C4-2B (cell line): Measurements from ENCODE around the gene CCDC6.
"Not testable (repeated sequence)": the region's sequence is repeated elsewhere in the genome, so short reads cannot be mapped to it uniquely, and the experiment has no call there.

Experiments used
- H3K27ac ChIP-seq: fragments of 450-650 bp; 2 replicates; pipeline ENCODE4 v1.5.1; 2017
- CTCF ChIP-seq: fragments of 450-650 bp; conservative IDR thresholded peaks from 2 replicates; pipeline ENCODE4 v1.5.1; 2017; ENCODE audit warnings: mild to moderate bottlenecking
- ZFX ChIP-seq: fragments of 450-650 bp; IDR thresholded peaks from 2 replicates; pipeline ENCODE4 v1.6.1; 2017

The CCDC6 gene

GRCh38 chr10:59906417-59907202, at the start of gene CCDC6:
TSS of gene CCDC6 (minus strand) at chr10:59906556. CDS start at chr10:59906424, 132 bp downstream.
- TF ChIP-seq CTCF (peak; percentile 91), ZFX (peak; percentile 21; the same call in 1 of the 2 replicates)
- peak within 1 kb of the TSS; percentile 96 for H3K27ac ChIP-seq

DNA sequence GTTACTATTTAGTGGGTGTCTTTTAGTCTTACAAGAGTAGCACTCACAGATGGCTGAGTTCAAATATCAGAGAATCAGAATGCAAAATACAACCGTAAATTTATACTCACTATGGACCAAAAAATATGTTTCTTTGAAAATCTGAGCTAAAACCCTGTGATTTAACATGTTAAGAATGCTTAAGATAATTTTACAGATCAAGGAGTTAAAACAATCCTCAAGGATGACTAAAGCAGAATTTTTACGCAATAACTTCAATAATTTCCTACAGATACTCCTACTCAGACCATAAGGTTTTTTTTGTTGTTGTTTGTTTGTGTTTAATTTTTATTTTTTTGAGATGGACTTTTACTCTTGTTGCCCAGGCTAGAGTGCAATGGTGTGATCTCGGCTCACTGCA, 47.9 kb upstream of the CCDC6 start:
- no peak overlapping the region for H3K27ac ChIP-seq
- TF ChIP-seq ZFX: no peak
- TF ChIP-seq CTCF: no peak

- H3K27ac ChIP-seq: not testable (repeated sequence)
These were observed 47.4 kb upstream of the CCDC6 start for GRCh38 chr10:59953711-59954110.

DNA sequence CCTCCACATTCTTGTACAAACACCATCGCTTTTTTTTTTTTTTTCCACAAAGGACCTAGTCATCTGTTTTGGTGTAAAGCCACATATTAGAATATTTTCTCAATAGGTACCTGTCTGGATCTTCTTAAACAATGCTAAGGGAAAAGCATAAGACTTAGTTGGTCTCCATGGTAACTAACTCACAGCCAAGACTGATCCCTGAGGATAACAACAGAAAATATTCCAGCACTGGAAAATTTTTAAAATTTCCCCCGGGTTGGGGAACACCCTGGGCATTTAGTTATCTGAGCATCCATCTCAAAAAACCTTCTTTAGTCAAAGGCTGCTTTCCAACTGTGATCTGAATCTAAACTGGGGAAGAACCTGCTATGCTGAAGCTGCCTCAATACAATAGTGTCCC, 43.7 kb upstream of the CCDC6 start:
- H3K27ac ChIP-seq: no peak overlapping the region
- no peak for TF ChIP-seq ZFX
- no peak for TF ChIP-seq CTCF

GRCh38 chr10:59949608-59950007, 43.3 kb upstream of the CCDC6 start:
- no peak overlapping the region for H3K27ac ChIP-seq
- TF ChIP-seq ZFX: no peak
- TF ChIP-seq CTCF: no peak

GRCh38 chr10:59945991-59946390, 39.6 kb upstream of the CCDC6 start:
- H3K27ac ChIP-seq: no peak overlapping the region
- TF ChIP-seq CTCF: no peak
- TF ChIP-seq ZFX: no peak

GRCh38 chr10:59945590-59945989, 39.2 kb upstream of the CCDC6 start:
- TF ChIP-seq ZFX (no peak), CTCF (no peak)
- H3K27ac ChIP-seq: no peak overlapping the region
